Sigmoid colon (tissue), 4 donors: ENCODE measurements around the gene AMIGO2.

Source experiments
- POLR2A ChIP-seq, 2 donors: fragments of 450-650 bp; IDR thresholded peaks; one replicate each; pipeline ENCODE4 v1.6.1; 2016; ENCODE audit warnings: antibody characterized with exemption in 2 of 2, mild to moderate bottlenecking in 2 of 2, moderate library complexity in 2 of 2
- POLR2AphosphoS5 ChIP-seq, 4 donors: sonication (generic); formaldehyde crosslinking; IDR thresholded peaks; one replicate each; pipeline ENCODE4 v1.6.1; 2017; ENCODE audit warnings: antibody characterized with exemption in 4 of 4
- TF ChIP-seq, protein P1 (sequence below), 4 experiments: fragments of 450-650 bp in 3 of 4; fragments of 200-600 bp in 1 of 4; IDR thresholded peaks; one replicate each; pipeline ENCODE4 v1.5.1; 2016 to 2019; ENCODE audit warnings: antibody characterized with exemption in 4 of 4, mild to moderate bottlenecking in 3 of 4, moderate library complexity in 2 of 4

DNA sequence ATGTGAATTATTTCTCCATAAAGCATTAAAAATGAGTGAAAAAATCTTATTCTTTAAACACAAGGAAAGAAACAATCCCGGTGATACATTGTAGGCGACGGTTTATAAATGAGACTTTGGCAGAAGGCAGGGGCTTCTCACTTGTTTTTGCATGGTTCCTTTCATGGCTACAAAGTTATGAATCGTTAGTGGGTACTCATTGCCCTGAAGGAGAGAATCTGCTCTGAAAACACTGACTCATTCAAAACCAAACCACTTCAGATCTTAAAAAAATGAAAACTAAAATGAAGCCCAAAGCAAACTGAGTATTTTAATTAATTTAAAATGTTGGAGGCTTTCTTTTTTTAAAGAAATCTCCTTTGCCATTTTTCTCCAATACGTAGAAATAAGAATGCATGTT lies 41.4 kb upstream of the AMIGO2 start:
- TF ChIP-seq, protein P1, sequence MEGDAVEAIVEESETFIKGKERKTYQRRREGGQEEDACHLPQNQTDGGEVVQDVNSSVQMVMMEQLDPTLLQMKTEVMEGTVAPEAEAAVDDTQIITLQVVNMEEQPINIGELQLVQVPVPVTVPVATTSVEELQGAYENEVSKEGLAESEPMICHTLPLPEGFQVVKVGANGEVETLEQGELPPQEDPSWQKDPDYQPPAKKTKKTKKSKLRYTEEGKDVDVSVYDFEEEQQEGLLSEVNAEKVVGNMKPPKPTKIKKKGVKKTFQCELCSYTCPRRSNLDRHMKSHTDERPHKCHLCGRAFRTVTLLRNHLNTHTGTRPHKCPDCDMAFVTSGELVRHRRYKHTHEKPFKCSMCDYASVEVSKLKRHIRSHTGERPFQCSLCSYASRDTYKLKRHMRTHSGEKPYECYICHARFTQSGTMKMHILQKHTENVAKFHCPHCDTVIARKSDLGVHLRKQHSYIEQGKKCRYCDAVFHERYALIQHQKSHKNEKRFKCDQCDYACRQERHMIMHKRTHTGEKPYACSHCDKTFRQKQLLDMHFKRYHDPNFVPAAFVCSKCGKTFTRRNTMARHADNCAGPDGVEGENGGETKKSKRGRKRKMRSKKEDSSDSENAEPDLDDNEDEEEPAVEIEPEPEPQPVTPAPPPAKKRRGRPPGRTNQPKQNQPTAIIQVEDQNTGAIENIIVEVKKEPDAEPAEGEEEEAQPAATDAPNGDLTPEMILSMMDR (IDR thresholded peaks at IDR 0.05) = no peak
- TF ChIP-seq POLR2A (IDR thresholded peaks at IDR 0.05) = no peak
- no peak for TF ChIP-seq POLR2AphosphoS5 (IDR thresholded peaks at IDR 0.05)
